ENCODE results near the gene NAAA.
A peak's percentile ranks its signal among the peaks of the same experiment; 100 is the strongest.
"Not testable (repeated sequence)": the region's sequence is repeated elsewhere in the genome, so short reads cannot be mapped to it uniquely, and the experiment has no call there.

Gene NAAA

DNA sequence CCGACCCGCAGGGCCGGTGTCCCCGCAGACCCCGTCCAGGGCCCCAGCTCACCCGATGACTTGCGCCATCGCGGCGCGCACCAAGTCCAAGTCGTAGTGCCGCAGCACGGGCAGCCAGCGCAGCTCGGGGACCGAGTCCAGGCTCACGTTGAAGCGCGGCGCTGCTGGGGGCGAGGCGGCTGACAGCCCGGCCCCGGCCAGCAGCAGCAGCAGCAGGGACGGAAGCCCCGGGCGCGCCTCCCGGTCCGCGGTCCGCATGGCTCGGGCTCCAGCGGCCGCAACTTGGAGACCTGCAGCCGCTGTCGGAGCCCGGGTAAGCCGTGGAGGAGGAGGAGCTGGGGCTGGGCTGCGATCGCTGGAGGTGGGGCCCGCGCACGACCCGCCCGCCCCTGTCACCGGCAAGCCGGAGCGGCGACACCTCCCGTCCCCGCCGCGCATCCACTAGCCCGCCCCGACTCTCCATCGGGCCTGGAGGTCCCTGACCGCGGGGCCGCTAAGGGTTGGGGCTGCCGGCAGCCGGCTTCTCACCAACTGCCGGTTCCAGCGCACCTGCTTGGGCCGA lies at the start of gene NAAA:
TSS of gene NAAA (minus strand) at position 322 of the 562 bp plus-strand sequence. CDS start at position 258, 64 bp downstream.
- peak; percentile 68 for DNase-seq (ENCODE audit: low spot score)

DNA sequence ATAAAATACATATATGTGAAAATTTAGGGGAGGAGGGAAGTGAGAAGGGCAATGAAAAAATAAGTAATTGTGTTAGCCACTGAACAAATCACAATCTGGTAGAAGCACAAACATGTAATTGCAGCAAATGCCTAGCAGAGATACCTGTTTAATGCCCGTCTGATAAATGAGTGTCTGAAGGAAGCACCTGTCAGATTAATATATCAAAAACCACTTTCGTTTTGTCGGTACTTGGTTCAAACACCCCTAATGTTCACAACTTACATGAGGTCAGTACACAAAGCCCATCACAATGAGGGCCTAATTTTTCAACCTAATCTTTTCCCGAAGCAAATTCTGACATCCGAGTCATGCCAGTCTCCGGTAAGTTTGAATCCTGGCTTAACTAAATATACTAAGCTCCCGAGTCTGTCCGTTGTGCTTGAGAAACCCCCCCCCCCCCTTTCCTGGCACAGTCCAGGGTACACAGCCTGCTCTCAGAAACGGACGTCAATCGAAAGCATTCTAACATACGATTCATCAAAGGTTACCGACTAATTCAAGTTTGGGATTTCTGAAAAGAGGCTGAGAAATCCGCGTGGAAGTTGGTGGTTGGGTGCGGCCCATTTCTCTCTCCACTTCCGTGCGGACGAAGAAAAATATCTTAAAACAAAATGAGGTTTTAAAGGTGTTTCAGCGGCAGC lies 49.2 kb upstream of the NAAA start:
- no peak for DNase-seq (ENCODE audit: low spot score)

DNA sequence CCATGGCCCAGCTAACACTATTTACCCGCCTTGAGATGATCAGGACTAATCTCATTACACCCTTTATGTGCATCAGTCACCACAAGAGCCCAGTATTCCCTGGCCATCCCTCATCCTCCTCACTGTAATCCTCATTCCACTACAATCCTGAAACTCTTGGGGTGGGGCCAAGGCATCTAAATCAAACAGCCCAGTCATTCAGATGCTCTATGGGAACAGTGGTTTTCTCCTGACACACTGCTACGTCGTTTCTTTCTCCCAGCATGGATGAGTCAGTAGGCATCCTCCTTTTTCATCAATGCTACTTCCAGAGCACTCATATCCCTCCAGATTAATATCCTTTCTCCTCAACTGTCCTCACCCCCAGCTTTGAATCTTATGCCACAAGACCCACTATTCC lies 44.3 kb upstream of the NAAA start:
- no peak for DNase-seq (ENCODE audit: low spot score)

DNA sequence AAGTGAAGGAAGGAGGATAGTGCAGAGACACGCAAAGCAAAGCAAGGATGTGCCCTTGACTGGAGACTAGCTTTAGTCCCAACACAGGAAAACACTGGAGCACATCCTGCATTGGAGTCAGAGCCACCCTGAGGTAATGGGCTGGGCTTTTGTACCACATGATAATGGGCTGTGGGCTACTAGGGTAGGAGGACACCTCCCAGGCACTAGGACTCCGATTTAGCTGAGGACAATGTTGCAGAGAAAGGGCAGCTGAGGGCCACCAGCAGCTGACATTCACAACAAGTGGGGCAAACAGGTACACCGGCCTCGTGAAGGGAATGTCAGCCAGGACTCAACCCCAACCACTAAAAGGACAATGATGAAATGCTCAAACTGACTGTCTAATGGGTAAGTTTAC lies 39.8 kb upstream of the NAAA start:
- no peak for DNase-seq (ENCODE audit: low spot score)

DNA sequence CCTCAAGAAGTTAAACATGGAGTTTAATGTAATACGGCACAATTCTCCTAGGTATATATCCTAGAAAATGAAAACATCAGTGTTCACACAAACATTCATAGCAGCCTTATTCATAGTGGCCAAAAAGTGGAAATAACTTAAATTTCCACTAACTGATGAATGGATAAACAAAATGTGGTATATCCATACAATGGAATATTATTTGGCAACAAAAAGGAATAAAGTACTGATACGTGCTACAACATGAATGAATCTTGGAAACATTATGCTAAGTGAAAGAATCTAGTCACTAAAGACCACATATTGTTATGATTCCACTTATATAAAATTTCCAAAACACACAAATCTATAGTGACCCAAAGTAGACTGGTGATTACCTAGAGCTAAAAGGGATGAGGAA lies 35.4 kb upstream of the NAAA start:
- no peak for DNase-seq (ENCODE audit: low spot score)

DNA sequence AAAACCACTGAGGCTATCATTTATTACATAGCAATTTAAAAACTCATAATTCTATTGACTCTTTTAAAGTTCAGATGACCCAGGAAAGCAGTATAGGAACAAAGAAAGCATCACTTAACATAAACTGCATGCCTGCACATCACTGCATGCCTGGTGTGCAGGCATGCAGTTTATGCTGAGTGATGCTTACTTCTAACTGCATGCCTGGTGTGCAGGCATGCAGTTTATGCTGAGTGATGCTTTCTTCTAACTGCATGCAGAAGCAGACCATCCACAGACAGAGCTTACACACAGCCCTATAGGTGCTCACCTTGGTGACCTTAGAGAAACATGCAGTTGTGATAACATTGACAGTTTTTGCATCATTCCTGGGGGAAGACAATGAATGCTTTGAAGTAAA lies 33.0 kb upstream of the NAAA start:
- DNase-seq (ENCODE audit: low spot score): no peak

DNA sequence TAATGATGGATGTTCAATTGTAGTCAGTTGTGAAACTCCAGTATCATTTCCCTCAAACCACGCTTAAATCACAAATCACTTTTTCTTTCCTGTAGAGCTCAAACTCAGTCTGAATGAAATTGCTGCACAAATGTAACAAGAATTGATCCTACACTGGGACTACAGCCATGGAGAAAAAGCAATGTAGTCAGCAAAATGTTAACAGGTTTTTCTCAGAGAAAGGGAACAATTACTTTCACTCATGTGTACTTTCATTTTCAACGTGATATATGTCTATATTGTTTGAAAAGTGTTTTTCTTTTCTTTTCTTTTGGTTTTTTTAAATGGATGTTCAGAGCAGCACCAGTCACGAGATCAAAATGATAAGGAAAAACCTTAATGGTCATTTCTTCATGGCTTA lies 27.3 kb upstream of the NAAA start:
- DNase-seq (ENCODE audit: low spot score): no peak

DNA sequence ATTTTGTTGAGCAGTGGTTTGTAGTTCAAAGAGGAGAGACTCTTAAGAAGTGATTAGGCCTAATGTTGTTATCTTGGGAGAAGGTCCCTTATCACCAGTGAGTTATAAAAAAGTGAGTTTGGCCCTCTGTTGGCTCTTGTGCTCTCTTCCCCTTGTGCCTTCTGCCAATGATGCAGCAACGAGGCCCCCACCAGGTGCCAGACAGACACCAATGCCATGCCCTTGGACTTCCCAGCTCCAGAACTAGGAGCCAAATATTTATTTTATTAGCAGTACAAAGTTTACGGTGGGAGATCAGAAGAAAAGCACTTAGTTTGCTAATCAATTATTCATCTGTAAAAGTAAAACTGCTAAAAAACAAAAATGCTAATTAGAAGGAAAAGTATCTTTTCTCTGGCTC lies 22.7 kb upstream of the NAAA start:
- no peak for DNase-seq (ENCODE audit: low spot score)

DNA sequence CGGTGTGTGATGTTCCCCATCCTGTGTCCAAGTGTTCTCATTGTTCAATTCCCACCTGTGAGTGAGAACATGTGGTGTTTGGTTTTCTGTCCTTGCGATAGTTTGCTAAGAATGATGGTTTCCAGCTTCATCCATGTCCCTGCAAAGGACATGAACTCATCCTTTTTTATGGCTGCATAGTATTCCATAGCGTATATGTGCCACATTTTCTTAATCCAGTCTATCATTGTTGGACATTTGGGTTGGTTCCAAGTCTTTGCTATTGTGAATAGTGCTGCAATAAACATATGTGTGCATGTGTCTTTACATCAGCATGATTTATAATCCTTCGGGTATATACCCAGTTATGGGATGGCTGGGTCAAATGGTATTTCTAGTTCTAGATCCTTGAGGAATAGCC lies 21.3 kb upstream of the NAAA start:
- DNase-seq (ENCODE audit: low spot score): not testable (repeated sequence)

DNA sequence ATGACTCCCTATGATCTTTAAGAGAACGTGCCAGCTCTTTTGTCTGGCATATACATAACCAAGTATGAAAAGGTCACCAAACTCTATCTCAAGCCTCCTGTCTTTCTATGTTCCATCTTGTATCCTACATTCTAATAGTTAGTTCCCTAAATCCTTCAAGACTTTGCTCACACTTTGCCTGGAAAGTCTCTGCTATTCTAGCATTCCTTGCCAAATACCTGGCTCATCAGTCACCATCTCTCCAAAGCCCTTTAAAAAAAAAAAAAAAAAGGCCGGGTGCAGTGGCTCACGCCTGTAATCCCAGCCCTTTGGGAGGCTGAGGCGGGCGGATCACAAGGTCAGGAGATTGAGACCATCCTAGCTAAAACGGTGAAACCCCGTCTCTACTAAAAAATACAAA lies 17.7 kb upstream of the NAAA start:
- DNase-seq (ENCODE audit: low spot score): not testable (repeated sequence)

DNA sequence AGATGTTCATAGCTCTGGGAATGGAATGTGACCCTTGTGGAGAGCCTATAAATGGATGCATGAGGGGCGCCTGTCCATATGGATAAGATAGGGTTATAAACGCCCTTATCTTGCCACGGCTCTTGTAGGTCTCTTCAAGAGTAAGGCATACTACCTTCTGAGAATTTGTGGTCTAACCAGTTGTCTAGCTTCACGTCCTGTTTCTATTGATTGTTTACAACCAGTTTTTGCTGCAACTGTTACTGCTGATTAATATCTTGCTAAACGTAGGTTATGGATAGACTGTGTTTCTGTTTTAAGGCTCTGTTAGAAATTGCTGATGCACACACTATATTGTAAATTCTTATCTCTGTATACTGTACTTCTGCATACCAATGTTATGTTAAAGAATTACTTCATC lies 14.0 kb upstream of the NAAA start:
- not testable (repeated sequence) for DNase-seq (ENCODE audit: low spot score)

DNA sequence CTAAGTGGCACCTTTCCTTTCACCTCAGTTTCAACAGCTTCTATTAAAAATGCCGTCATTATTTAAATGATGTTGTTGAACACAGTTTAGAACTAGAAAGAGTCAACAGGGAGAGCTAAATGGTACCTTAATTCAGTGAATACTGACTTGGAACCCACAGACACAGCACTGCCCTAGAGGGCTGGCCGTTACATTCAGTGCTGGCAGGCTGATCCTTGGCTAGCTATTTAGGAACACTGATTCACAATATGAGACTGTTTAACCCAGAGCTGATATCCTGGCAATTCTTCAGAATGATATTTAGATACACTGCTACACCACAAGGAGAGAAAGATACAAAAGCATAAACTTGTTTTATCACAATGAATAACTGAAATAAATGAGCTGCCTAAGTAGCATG lies 12.7 kb upstream of the NAAA start:
- DNase-seq (ENCODE audit: low spot score): no peak

DNA sequence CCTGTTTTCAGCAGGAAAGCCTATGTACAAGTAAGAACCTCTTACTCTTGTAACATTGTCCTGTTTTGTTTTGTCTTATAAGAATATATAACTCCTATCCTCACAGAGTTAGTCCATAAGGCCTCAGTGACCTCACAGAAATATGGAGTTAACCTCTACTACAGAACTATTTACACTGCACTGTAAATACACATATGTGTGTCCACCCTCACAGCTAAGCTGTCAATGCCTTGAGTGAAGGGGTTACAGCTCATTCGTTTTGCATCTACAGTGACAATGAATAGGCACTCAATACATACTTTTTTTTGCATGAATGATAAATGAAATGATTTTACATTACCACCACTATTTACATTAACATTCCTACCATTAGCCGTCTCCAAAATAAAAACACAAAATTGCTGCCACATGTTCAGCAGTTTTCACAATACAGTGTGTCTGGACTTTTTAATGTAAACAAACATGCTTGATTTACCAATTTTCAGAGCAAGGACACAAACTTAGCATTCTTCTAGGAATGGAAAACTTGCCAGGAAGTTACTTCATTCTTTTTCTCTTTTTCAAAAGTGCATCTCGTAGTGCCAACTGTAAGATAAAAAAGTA lies 9.5 kb upstream of the NAAA start:
- no peak for DNase-seq (ENCODE audit: low spot score)

DNA sequence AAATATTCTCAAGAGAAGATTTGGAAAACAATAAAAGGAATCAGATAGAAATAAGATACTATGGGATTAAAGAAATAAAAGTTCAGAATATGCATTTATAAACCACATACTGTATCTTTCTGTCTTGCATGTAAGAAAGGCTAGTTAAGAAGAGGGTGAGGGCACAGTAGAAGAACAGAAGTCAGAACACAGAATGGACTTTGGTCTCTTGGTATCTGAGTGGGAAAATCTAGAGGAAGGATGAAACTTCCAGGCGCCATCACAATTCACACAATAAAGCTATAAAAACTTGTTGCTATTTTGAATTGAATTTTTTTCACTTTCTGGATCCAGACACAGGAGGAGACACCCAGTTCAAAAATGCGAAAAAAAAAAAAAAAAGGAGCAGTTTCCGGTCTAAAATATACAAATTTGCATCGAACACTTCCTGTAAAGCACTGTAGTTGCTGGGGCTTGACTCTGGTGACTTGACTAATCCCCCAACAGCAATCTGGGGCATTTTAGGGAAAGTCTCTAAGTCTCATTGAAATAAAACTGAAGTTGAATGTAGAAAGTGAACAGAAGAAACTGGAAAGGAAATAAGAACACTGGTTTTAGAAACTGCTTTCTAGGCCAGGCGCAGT lies 8.1 kb upstream of the NAAA start:
- DNase-seq (ENCODE audit: low spot score): no peak

DNA sequence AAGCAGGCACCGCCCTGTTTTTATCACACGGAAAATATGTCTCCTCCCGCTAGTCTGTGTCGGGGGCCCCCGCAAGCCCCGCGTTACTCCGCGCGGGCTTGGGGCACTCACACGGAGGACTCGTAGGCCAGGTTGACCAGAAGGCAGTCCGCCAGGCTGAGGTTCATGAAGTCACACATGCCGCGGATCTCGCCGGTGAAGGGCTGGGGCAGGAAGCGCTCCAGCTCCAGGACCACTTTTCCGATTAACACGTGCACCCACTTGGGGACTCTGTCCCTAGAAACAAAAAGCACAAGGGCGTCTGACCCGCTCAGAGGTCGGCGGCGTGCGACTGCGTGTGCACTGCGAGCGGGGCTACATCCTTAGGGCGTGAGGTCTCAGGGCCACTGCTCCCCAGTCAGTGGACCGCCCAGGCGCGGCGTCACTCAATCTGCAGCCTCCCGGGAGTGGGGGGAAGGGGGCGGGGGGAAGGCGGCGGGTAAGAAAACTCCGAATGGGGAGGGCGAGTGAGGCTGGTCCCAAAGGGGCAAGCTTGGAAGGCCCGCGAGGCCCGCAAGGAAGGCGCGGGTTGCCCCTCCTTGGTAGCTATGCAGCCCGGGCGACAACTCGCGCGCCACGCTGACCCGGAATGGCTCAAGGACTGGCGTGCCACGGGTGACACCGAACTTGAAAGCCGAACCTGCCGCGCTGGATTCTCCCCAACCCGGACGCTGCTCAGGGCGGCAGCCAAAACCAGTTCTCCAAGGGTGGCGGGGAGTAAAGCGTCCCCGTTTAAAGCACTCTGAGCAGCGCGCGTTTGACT lies 722 bp downstream of the NAAA start:
- DNase-seq (ENCODE audit: low spot score): peak; percentile 74

DNA sequence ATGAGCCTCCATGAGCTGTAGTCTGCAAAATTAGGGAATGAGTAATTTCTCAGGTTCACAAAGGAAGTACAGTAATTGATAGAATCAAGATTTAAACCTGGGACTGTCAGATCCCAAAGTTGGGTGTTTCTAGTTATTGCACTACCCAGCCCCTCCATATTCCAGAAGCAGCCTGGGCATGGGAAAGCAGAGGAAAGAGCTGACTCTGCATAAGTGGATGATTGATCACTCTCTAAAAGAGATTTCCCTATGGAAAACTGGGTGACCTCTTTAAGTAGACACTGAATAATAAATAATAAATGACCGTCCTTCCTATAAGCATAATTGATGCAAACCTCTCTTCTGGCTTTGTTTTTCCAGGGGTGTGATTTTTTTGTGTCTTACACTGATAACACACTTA lies 5.2 kb downstream of the NAAA start:
- no peak for DNase-seq (ENCODE audit: low spot score)

DNA sequence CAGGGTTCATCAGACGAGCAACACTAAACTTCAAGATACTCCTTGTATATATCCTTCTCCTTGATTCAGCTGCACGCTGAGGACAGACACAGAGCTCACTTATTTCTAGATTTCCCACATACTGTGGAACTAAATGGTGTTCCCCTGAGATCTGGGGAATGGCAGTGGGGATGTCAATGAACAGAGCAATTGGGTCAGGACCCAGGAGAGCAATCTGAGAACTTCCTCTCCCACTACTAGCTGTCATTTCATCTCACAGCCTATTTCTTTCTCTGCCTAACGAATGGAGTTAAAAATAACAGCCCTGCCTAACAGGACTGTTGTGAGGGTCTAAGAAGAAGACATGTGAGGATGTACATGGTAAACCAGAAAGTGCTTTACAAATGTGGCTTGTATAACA lies 10.7 kb downstream of the NAAA start:
- no peak for DNase-seq (ENCODE audit: low spot score)

DNA sequence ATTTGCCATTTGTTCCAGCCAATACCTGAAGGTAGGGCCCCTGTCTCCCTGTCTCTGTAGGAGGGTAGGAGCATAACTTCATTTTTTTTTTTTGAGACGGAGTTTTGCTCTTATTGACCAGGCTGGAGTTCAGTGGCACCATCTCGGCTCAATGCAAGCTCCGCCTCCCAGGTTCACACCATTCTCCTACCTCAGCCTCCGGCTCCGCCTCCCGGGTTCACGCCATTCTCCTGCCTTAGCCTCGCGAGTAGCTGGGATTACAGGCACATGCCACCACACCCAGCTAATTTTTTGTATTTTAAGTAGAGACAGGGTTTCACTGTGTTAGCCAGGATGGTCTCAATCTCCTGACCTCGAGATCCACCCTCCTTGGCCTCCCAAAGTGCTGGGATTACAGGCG lies 15.9 kb downstream of the NAAA start:
- not testable (repeated sequence) for DNase-seq (ENCODE audit: low spot score)

DNA sequence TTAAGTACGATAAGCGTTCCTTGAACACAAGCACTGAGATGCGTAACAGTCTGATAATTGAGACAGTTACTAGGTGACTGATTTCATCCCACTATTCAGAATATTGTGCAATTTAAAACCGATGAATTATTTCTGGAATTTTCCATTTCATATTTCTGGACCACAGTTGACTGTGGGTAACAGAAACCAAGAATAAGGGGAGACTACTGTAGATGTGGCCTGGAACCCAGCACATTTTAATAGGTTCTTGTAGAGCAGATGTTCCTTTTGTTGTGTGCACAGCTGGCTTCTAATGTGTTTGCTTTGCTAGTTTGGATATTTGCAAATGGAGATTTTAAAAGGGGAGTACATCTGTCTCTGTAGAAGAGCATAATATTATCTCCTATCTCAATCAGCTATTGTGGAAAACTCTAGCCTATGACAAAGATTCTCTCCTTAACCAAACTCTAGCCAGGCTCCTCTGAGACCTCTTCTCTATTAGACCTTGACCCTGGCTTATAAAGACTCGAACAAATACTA lies 16.4 kb downstream of the NAAA start:
- DNase-seq (ENCODE audit: low spot score): no peak

DNA sequence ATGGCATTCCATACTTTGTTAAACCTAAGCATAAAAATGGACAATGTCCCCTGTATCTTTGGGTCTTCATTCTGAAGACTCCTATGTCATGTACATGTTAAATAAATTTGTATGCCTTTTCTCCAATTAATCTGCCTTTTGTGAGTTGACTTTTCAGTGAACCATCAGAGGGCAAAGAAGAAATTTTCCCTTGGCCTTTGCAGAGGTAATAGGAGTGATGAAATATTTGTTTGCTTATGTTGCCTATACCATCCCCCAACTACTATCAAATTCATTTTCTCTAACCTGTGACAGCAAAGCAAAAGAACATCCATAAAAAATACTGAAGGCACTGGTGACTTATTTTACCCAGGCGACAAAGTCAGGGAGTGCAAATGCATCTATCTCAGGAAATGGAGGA lies 18.2 kb downstream of the NAAA start:
- no peak for DNase-seq (ENCODE audit: low spot score)

DNA sequence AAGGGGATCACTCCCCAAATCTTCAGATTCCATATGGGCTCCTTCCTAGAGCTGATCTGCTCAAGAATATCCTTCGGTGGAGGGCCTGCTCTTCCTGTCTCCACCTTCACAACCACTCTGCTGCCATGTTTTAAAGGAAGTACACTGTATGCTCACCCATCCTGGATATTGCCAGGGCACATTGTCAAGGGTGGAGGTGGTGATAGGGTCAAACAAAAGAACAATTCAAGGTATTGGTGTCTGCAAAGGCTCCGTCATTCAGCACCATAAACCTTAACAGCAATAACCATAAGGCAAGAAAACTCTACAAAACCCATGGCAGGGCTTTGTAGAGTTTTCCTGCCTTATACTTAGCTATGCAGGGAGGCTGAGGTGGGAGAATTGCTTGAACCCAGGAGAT lies 18.9 kb downstream of the NAAA start:
- no peak for DNase-seq (ENCODE audit: low spot score)

DNA sequence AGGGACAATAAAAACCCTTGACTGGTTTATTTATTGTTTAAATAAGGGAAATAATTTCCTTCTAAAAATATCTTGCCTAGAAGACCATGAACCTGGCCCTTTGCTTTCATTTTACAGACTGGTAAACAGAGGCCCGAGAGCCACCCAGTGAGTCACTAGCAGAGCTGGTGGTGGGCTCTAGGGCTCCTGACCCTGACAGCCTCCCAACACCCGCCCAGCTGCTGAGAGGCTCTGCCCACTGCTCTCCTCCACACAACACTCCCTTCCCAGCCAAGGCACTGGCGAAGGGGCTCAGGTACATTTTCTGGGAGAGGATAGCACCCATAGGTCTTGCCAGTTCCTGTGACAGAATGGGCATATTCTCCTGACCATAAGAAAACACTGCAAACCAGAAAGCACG lies 20.5 kb downstream of the NAAA start:
- no peak for DNase-seq (ENCODE audit: low spot score)
